A673 (cell line): ENCODE data around the gene SOX13. TPM values are rescaled to one million over a fixed set of nuclear protein-coding genes. Genes with fewer than 3 reads are reported as not detected.
A peak's percentile ranks its signal among the peaks of the same experiment; 100 is the strongest.

Experiments
- BruUV-seq: library from RNA; stranded (reverse); fragments of 400-500 nt; replicated peaks from 2 replicates; lab custom pipeline; 2021; lab: Mats Ljungman, UMichigan
- CTCF ChIA-PET: fragments of 300-600 bp; sonication (Branson Sonifier 250); formaldehyde crosslinking; loops from one replicate; lab custom pipeline; 2022; ENCODE audit warnings: antibody characterized with exemption; lab: Charles Lee
- POLR2A ChIA-PET: fragments of 300-600 bp; sonication (Branson Sonifier 250); formaldehyde crosslinking; loops from one replicate; lab custom pipeline; 2022; ENCODE audit warnings: antibody characterized with exemption; ENCODE audit not compliant: low non-redundant PET; lab: Charles Lee
- DNase-seq: peaks from one replicate; pipeline ENCODE4 v3.0.0-alpha.2; 2015; ENCODE audit warnings: low spot score
- H3K27ac ChIP-seq: fragments of 200-600 bp; sonication (generic); 2 replicates; pipeline ENCODE4 v1.5.1; 2016; ENCODE audit warnings: mixed run types, low read depth, mild to moderate bottlenecking, mixed read lengths, antibody characterized with exemption, low read length; ENCODE audit not compliant: poor library complexity, severe bottlenecking
- H3K27me3 ChIP-seq: fragments of 200-600 bp; sonication (generic); replicated peaks from 2 replicates; pipeline ENCODE4 v1.6.1; 2017; ENCODE audit warnings: mixed run types, low read depth, mild to moderate bottlenecking, mixed read lengths, antibody characterized with exemption, low read length; ENCODE audit not compliant: insufficient read depth, poor library complexity
- H3K36me3 ChIP-seq: fragments of 200-600 bp; sonication (generic); 2 replicates; pipeline ENCODE4 v1.6.1; 2016; ENCODE audit warnings: mixed run types, mild to moderate bottlenecking, mixed read lengths, antibody characterized with exemption, low read length; ENCODE audit not compliant: insufficient read depth, poor library complexity, severe bottlenecking
- H3K4me1 ChIP-seq: fragments of 200-600 bp; sonication (generic); 2 replicates; pipeline ENCODE4 v1.6.1; 2017; ENCODE audit warnings: mixed run types, mild to moderate bottlenecking, mixed read lengths, antibody characterized with exemption, low read length; ENCODE audit not compliant: insufficient read depth, poor library complexity, severe bottlenecking
- H3K4me3 ChIP-seq: fragments of 200-600 bp; sonication (generic); 2 replicates; pipeline ENCODE4 v1.5.1; 2016; ENCODE audit warnings: low read depth, mixed run types, mild to moderate bottlenecking, mixed read lengths, low read length; ENCODE audit not compliant: poor library complexity, severe bottlenecking
- H3K9me3 ChIP-seq: fragments of 200-600 bp; sonication (generic); 2 replicates; pipeline ENCODE4 v1.6.1; 2016; ENCODE audit warnings: mixed run types, low read depth, mild to moderate bottlenecking, mixed read lengths, antibody characterized with exemption, low read length; ENCODE audit not compliant: poor library complexity, severe bottlenecking
- EZH2 ChIP-seq: fragments of 200-600 bp; sonication (generic); IDR thresholded peaks from 2 replicates; pipeline ENCODE4 v1.6.1; 2017; ENCODE audit warnings: borderline replicate concordance, low read depth, mild to moderate bottlenecking, mixed read lengths, antibody characterized with exemption, low read length; ENCODE audit not compliant: poor library complexity, severe bottlenecking
- intact Hi-C: fragments of 100-400 bp; cut with micrococcal nuclease; formaldehyde crosslinking; loops from one replicate; pipeline ENCODE4 v1.10.0; 2022; ENCODE audit not compliant: unreplicated experiment
- total RNA-seq: library from RNA; stranded (reverse); gene quantifications from 2 replicates; pipeline ENCODE4 v1.2.3, GENCODE V29; 2021
- TF ChIP-seq, protein P1 (sequence below): fragments of 300-800, 200-600 bp; sonication (generic); conservative IDR thresholded peaks from 2 replicates; pipeline ENCODE4 v1.5.1; 2017; ENCODE audit warnings: low read depth, mild to moderate bottlenecking, antibody characterized with exemption, low read length, moderate library complexity, mixed read lengths

The SOX13 gene
- total RNA-seq, 1 experiment from 2014 or later: 9.4 TPM

DNA sequence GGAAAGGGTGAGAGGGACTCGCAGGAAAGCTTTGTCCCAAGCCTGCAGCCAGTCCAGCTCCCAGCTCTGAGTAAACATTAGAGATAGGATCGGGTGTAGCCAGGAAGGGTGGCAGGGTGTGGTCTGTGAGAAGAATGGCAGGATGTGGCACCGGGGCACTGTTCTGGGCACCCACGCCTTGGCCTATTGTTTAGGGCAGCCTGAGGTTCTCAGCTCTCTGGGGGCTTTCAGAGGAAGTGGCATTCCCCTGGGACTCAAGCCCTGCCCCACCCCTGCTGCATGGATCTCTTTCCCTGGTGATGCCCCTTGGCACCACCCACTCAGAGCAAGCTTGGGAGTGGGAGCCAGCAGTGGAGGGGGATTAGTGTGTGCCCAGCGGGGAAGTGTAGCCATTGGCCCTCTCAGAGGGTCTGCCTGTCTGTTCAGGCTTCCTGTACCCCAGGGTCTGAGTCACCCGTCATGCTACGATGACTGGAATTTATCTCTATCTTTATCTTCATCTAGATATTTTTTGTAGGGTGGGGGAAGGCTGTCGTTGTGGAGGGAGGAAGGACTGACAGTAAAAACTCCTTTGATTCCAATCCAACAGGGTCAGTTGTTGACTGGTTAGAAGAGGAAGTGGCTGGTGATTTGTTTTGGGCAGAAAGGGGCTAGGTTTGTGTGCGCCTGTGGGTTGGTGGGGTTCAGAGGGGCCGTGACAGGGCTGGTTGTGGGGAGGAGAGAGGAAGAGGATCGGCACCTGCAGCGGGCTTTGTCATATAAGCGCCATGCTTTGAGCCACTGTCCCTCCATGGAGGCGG, 31.6 kb downstream of the SOX13 start:
- Histone ChIP-seq H3K4me1 (peaks cover 28% of the 10 kb centered on the region), H3K9me3 (no peaks in the 10 kb centered on the region), H3K27ac (peak overlapping the region; percentile 60), H3K27me3 (no peaks in the 10 kb centered on the region), H3K36me3 (no peaks in the 10 kb centered on the region), H3K4me3 (no peak overlapping the region)
- intact Hi-C loops: no loop called here
- POLR2A ChIA-PET: no interaction called here
- CTCF ChIA-PET: no interaction called here
- DNase-seq: peak; percentile 87
- no peak for TF ChIP-seq EZH2
- TF ChIP-seq, protein P1, sequence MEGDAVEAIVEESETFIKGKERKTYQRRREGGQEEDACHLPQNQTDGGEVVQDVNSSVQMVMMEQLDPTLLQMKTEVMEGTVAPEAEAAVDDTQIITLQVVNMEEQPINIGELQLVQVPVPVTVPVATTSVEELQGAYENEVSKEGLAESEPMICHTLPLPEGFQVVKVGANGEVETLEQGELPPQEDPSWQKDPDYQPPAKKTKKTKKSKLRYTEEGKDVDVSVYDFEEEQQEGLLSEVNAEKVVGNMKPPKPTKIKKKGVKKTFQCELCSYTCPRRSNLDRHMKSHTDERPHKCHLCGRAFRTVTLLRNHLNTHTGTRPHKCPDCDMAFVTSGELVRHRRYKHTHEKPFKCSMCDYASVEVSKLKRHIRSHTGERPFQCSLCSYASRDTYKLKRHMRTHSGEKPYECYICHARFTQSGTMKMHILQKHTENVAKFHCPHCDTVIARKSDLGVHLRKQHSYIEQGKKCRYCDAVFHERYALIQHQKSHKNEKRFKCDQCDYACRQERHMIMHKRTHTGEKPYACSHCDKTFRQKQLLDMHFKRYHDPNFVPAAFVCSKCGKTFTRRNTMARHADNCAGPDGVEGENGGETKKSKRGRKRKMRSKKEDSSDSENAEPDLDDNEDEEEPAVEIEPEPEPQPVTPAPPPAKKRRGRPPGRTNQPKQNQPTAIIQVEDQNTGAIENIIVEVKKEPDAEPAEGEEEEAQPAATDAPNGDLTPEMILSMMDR: no peak
- BruUV-seq: no TSS peak

DNA sequence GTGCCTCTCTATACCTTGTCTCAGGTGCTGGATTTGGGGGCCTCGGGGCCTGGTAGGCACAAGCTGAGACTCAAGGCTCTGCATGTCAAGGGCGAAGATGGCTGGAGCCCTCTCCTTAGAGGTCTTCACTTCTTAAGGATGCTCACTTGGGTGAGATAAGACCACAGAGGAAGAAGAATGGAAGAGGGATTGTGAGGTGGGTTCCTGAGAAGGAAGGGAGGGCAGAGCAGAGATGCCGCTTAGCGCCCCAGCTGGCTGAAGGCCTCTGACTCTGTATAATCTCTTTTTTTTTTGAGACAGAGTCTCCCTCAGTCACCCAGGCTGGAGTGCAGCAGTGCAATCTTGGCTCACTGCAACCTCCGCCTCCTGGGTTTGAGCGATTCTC, 32.2 kb downstream of the SOX13 start:
- no peaks in the 10 kb centered on the region for H3K27me3 ChIP-seq
- no peaks in the 10 kb centered on the region for H3K9me3 ChIP-seq
- H3K4me1 ChIP-seq: peaks cover 28% of the 10 kb centered on the region
- H3K4me3 ChIP-seq: no peak overlapping the region
- no peaks in the 10 kb centered on the region for H3K36me3 ChIP-seq
- H3K27ac ChIP-seq: peak overlapping the region; percentile 60
- ChIA-PET CTCF (no interaction called here), POLR2A (no interaction called here)
- TF ChIP-seq, protein P1: no peak
- no peak for DNase-seq
- no TSS peak for BruUV-seq
- intact Hi-C loops: no loop called here

DNA sequence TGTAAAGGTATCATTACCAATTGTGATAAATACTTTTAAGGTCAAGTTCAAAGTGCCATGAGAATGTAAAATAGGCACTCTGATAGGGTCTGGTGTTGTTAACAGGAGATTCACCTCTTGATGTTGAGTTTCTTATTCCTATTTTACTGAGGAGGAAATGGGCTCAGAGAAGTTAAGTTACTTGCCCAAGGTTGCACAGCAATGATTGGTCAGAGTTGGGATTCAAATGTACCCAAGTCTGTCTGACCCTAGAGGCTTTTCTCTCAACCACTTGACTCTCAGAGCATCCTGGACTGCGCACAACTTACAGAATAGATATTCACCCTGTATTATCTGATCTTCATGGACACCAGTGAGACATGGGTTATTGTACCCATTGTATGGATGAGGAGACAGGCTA, 33.9 kb downstream of the SOX13 start:
- no TSS peak for BruUV-seq
- Histone ChIP-seq H3K9me3 (no peaks in the 10 kb centered on the region), H3K4me1 (peaks cover 28% of the 10 kb centered on the region), H3K27me3 (no peaks in the 10 kb centered on the region), H3K27ac (no peak overlapping the region), H3K4me3 (no peak overlapping the region), H3K36me3 (no peaks in the 10 kb centered on the region)
- TF ChIP-seq EZH2: no peak
- TF ChIP-seq, protein P1: no peak
- DNase-seq: no peak
- CTCF ChIA-PET: no interaction called here
- intact Hi-C loops: no loop called here
- POLR2A ChIA-PET: no interaction called here
